Natural killer cell (primary cell): ENCODE data around the gene PSAP. TPM values are rescaled to one million over a fixed set of nuclear protein-coding genes. Genes with fewer than 3 reads are reported as not detected.

Experiments
- ATAC-seq, 3 donors: fragments of 150-1000 bp in 2 of 3; fragments of 200-7000 bp in 1 of 3; cut with Tn5 transposase; 1 replicate in 1 of 3; 2 replicates in 2 of 3; pipeline ENCODE4 v1.10.0; 2021; ENCODE audit warnings: mild to moderate bottlenecking in 2 of 3, moderate library complexity in 2 of 3
- DNase-seq, 2 donors: peaks; one replicate each; pipeline versions ENCODE4 v3.0.0 to v3.0.0-alpha.2; 2013 to 2021; ENCODE audit warnings: mixed read lengths in 1 of 2
- H3K27ac ChIP-seq: one replicate; pipeline ENCODE4 v1.5.1; 2013; ENCODE audit warnings: mild to moderate bottlenecking, low read length
- H3K27me3 ChIP-seq: one replicate; pipeline ENCODE4 v1.6.1; 2013; ENCODE audit warnings: low read length; ENCODE audit not compliant: control insufficient read depth, insufficient read depth
- H3K36me3 ChIP-seq: one replicate; pipeline ENCODE4 v1.6.1; 2013; ENCODE audit warnings: low read length; ENCODE audit not compliant: control insufficient read depth, insufficient read depth
- H3K4me1 ChIP-seq: one replicate; pipeline ENCODE4 v1.6.1; 2013; ENCODE audit warnings: low read length; ENCODE audit not compliant: control insufficient read depth, insufficient read depth
- H3K4me3 ChIP-seq: one replicate; pipeline ENCODE4 v1.5.1; 2013; ENCODE audit warnings: low read length
- H3K9me3 ChIP-seq: one replicate; pipeline ENCODE4 v1.6.1; 2013; ENCODE audit warnings: low read length; ENCODE audit not compliant: control insufficient read depth, insufficient read depth
- H3K27ac Mint-ChIP-seq, 2 donors: one replicate each; pipeline ENCODE4 v1.8.0; 2022; ENCODE audit warnings: mild to moderate bottlenecking in 2 of 2, mixed read lengths in 2 of 2, moderate library complexity in 1 of 2
- H3K27me3 Mint-ChIP-seq, 2 donors: one replicate each; pipeline ENCODE4 v1.8.0; 2022; ENCODE audit warnings: low read depth in 2 of 2, mixed read lengths in 2 of 2
- H3K36me3 Mint-ChIP-seq: one replicate; pipeline ENCODE4 v1.8.0; 2022; ENCODE audit warnings: mixed read lengths
- H3K4me1 Mint-ChIP-seq, 2 donors: one replicate each; pipeline ENCODE4 v1.8.0; 2022; ENCODE audit warnings: mixed read lengths in 2 of 2
- H3K4me3 Mint-ChIP-seq: one replicate; pipeline ENCODE4 v1.8.0; 2022; ENCODE audit warnings: mild to moderate bottlenecking, moderate library complexity, mixed read lengths
- H3K9me3 Mint-ChIP-seq, 2 donors: one replicate each; pipeline ENCODE4 v1.8.0; 2022; ENCODE audit warnings: mixed read lengths in 2 of 2
- WGBS: methylation state at CpG from one replicate; pipeline ENCODE4 v1.1.7; 2013; ENCODE audit warnings: missing lambda C conversion rate; ENCODE audit not compliant: insufficient coverage; 5-methylcytosine and 5-hydroxymethylcytosine counted together
- intact Hi-C: fragments of 100-400 bp; cut with micrococcal nuclease; formaldehyde crosslinking; loops from one replicate; pipeline ENCODE4 v1.14.2; 2022
- total RNA-seq, 4 donors: library from RNA; stranded (reverse); fragments of 120-200 nt in 1 of 4; gene quantifications; one replicate each; pipeline versions ENCODE4 v1.2.3 to v1.2.4, GENCODE V29; 2013 to 2022
- TF ChIP-seq, protein P1 (sequence below): fragments of 200-600 bp; IDR thresholded peaks from one replicate; pipeline ENCODE4 v1.8.0; 2022; ENCODE audit warnings: antibody characterized with exemption

The PSAP gene
- total RNA-seq, 3 donors from 2014 or later (not counting 1 experiment from before 2014, with no cell fraction given), result 324 to 488 (median 428) TPM

DNA sequence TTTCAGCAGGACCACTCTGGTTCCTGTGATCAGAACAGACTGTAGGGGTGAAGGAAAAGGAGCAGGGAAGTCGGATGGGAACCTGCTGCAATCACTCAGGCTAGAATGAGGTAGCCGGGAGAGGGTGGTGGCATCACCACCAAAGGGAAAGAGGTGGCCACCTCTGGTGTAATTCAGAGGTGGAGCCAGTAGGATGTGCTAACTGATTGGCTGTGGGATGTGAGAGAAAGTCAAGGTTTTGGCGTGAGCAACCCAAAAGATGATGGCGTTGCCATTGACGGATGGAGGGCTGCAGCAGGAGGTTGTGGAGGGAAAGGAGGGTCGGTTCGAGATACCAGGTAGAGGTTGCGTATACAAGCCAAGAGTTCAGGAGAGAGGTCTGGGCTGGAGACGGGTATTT, 70.3 kb downstream of the PSAP start:
- intact Hi-C loops, result no loop called here
- Histone ChIP-seq H3K36me3 (no peaks in the 10 kb centered on the region), H3K27ac (no peak overlapping the region), H3K9me3 (no peaks in the 10 kb centered on the region), H3K27me3 (no peaks in the 10 kb centered on the region), H3K4me3 (no peak overlapping the region), H3K4me1 (peaks cover 26% of the 10 kb centered on the region)
- Mint-ChIP-seq H3K4me3 (no peak overlapping the region), H3K36me3 (no peaks in the 10 kb centered on the region), H3K4me1 (peaks cover 5 to 29% of the 10 kb centered on the region in 2 donors), H3K9me3 (no peaks in the 10 kb centered on the region), H3K27me3 (peaks cover 0 to 3% of the 10 kb centered on the region in 2 donors), H3K27ac (no peak overlapping the region)
- ATAC-seq (no peak), DNase-seq (no peak)
- 91% methylated on average over 9 of the region's 9 CpGs for WGBS
- TF ChIP-seq, protein P1, sequence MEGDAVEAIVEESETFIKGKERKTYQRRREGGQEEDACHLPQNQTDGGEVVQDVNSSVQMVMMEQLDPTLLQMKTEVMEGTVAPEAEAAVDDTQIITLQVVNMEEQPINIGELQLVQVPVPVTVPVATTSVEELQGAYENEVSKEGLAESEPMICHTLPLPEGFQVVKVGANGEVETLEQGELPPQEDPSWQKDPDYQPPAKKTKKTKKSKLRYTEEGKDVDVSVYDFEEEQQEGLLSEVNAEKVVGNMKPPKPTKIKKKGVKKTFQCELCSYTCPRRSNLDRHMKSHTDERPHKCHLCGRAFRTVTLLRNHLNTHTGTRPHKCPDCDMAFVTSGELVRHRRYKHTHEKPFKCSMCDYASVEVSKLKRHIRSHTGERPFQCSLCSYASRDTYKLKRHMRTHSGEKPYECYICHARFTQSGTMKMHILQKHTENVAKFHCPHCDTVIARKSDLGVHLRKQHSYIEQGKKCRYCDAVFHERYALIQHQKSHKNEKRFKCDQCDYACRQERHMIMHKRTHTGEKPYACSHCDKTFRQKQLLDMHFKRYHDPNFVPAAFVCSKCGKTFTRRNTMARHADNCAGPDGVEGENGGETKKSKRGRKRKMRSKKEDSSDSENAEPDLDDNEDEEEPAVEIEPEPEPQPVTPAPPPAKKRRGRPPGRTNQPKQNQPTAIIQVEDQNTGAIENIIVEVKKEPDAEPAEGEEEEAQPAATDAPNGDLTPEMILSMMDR, result no peak

DNA sequence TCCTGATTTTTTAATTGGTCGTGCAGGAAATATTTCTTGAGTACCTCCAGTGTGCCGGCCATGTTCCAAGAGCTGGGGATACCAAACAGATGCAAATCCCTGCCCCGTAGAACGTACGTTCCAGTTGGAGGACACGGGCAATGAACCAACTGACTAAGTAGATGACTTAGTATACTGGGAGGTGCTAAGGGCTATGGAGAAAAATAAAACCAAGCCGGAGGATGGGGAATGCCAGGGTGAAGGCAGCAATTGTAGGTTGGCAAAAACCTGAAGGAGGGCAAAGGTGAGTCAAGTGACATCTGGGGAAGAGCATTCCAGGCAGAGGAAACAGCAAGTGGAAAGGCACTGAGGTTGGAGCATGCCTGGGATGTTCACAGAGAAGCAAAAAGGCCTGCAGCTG, 70.9 kb downstream of the PSAP start:
- Histone ChIP-seq H3K4me1 (peaks cover 32% of the 10 kb centered on the region), H3K9me3 (no peaks in the 10 kb centered on the region), H3K4me3 (no peak overlapping the region), H3K27me3 (no peaks in the 10 kb centered on the region), H3K36me3 (no peaks in the 10 kb centered on the region), H3K27ac (no peak overlapping the region)
- no peaks in the 10 kb centered on the region for H3K36me3 Mint-ChIP-seq
- intact Hi-C loops, result no loop called here
- no peak overlapping the region for H3K4me3 Mint-ChIP-seq
- peaks cover 0 to 3% of the 10 kb centered on the region in 2 donors for H3K27me3 Mint-ChIP-seq
- 92% methylated on average over 7 of the region's 7 CpGs for WGBS
- ATAC-seq (no peak), DNase-seq (no peak)
- no peaks in the 10 kb centered on the region for H3K9me3 Mint-ChIP-seq
- TF ChIP-seq, protein P1, result no peak
- H3K27ac Mint-ChIP-seq, result no peak overlapping the region
- peaks cover 5 to 34% of the 10 kb centered on the region in 2 donors for H3K4me1 Mint-ChIP-seq

DNA sequence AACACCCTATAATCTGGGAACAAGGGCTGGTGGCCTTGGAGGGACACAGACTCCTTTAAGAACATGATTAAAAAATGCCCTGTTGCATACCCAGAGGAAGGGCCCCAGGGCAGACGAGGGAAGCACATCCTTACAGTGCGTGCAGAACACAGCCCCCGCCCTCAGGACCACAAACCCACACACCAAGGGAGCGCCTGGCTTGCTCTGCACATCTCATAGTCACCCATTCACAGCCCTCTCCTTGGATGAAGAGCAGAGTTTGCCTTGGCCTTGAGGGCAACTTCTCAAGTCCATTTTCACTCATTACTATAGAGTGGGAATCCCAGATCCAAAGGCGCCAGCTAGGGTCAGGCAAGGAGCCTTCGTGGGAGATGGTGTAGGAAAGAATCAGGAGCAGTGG, 71.4 kb downstream of the PSAP start:
- Mint-ChIP-seq H3K4me1 (peaks cover 6 to 36% of the 10 kb centered on the region in 2 donors), H3K27ac (no peak overlapping the region), H3K36me3 (no peaks in the 10 kb centered on the region), H3K9me3 (no peaks in the 10 kb centered on the region), H3K27me3 (peaks cover 0 to 3% of the 10 kb centered on the region in 2 donors), H3K4me3 (no peak overlapping the region)
- Histone ChIP-seq H3K4me3 (no peak overlapping the region), H3K9me3 (no peaks in the 10 kb centered on the region), H3K36me3 (no peaks in the 10 kb centered on the region), H3K4me1 (peaks cover 37% of the 10 kb centered on the region), H3K27ac (no peak overlapping the region), H3K27me3 (no peaks in the 10 kb centered on the region)
- intact Hi-C loops, result no loop called here
- no peak for ATAC-seq
- TF ChIP-seq, protein P1, result no peak
- no peak for DNase-seq
- 59% methylated on average over 6 of the region's 6 CpGs for WGBS
